Smooth muscle cell (in vitro differentiated cells): ENCODE measurements around the gene FOXRED2. TPM values are rescaled to one million over a fixed set of nuclear protein-coding genes. Genes with fewer than 3 reads are reported as not detected.

ENCODE experiments used
- DNase-seq: peaks from one replicate; lab custom pipeline; 2025; ENCODE audit not compliant: unreplicated experiment; lab: John Stamatoyannopoulos, UW
- H2AFZ ChIP-seq: fragments of 200-600 bp; sonication (generic); 2 replicates; pipeline ENCODE4 v1.6.0; 2016; ENCODE audit warnings: antibody characterized with exemption, low read depth, mild to moderate bottlenecking
- H3F3A ChIP-seq: fragments of 200-600 bp; sonication (generic); 2 replicates; pipeline ENCODE4 v1.6.0; 2017; ENCODE audit warnings: antibody characterized with exemption, low read depth
- H3K27ac ChIP-seq: fragments of 200-600 bp; sonication (generic); 2 replicates; pipeline ENCODE4 v1.5.1; 2016; ENCODE audit warnings: low read depth, mild to moderate bottlenecking
- H3K27me3 ChIP-seq: fragments of 200-600 bp; sonication (generic); 2 replicates; pipeline ENCODE4 v1.6.1; 2016; ENCODE audit warnings: low read depth, mild to moderate bottlenecking
- H3K36me3 ChIP-seq: fragments of 200-600 bp; sonication (generic); 2 replicates; pipeline ENCODE4 v1.5.1; 2016; ENCODE audit warnings: low read depth
- H3K4me1 ChIP-seq: fragments of 200-600 bp; sonication (generic); 2 replicates; pipeline ENCODE4 v1.5.1; 2016; ENCODE audit warnings: low read depth
- H3K4me2 ChIP-seq: fragments of 200-600 bp; sonication (generic); 2 replicates; pipeline ENCODE4 v1.6.0; 2016; ENCODE audit warnings: mild to moderate bottlenecking
- H3K4me3 ChIP-seq: fragments of 200-600 bp; sonication (generic); 2 replicates; pipeline ENCODE4 v1.5.1; 2016; ENCODE audit warnings: mild to moderate bottlenecking
- H3K79me2 ChIP-seq: fragments of 200-600 bp; sonication (generic); 2 replicates; pipeline ENCODE4 v1.6.0; 2016; ENCODE audit warnings: low read depth, mild to moderate bottlenecking
- H3K9ac ChIP-seq: fragments of 200-600 bp; sonication (generic); 2 replicates; pipeline ENCODE4 v1.6.0; 2016; ENCODE audit warnings: low read depth
- H3K9me3 ChIP-seq: fragments of 200-600 bp; sonication (generic); replicated peaks from 2 replicates; pipeline ENCODE4 v1.5.1; 2016; ENCODE audit warnings: low read depth
- H4K20me1 ChIP-seq: fragments of 200-600 bp; sonication (generic); 2 replicates; pipeline ENCODE4 v1.6.0; 2016; ENCODE audit warnings: low read depth
- WGBS: methylation state at CpG from one replicate; pipeline ENCODE4 v1.1.7; 2016; ENCODE audit warnings: low lambda C conversion rate; 5-methylcytosine and 5-hydroxymethylcytosine counted together
- polyA plus RNA-seq: library from polyadenylated mRNA; unstranded; fragments of >200 nt; fragmentation: Nextera tagmentation; extraction: Ambion mirVana; gene quantifications from 2 replicates; pipeline ENCODE4 v1.2.1, GENCODE V29; 2016
- total RNA-seq: library from RNA; depleted of rRNA; stranded (reverse); fragments of >200 nt; gene quantifications from 2 replicates; pipeline ENCODE4 v1.2.3, GENCODE V29; 2014
- TF ChIP-seq, protein P1 (sequence below): fragments of 200-600 bp; sonication (generic); IDR thresholded peaks from 2 replicates; pipeline ENCODE4 v1.5.1; 2017; ENCODE audit warnings: borderline replicate concordance, mild to moderate bottlenecking, antibody characterized with exemption; ENCODE audit not compliant: insufficient read depth, poor library complexity, severe bottlenecking

Gene FOXRED2
- total and polyA plus RNA-seq, 2 experiments from 2014 or later = 3.1 to 4.2 TPM

DNA sequence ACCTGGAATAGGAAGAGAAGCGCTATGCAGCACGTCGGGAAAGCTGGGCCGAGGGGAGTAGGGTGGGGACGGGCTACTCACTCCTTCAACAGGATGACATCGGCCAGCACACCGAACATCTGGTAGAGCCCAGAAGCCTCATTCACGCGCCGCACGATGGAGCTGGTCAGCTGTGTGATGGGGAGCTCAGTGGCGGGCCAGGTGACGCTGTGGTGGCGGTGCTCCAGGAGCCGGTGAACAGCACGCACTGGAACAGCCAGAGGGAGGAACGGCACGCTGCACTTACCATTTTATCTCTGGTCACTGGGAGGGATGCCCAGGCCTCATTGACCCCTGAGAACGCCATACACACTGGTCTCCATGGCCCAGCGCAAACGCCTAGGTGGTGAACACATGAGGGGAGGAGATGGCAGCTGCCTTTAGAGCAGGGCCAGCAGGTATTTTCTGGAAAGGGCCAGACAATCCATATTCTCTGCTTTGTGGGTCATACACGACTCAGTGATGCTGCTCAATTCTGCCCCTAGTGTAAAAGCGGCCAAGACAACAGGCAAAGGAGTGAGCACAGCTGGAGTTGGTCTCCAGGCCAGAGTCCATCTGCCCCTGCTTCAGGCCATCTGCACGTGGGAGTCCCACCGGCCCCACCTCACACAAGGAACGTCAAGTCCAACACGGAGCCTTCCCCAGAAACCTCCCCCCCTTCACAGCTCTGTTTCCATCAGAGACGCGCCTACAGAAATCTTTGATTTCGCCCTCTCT is 8.8 kb downstream of the FOXRED2 start:
- DNase-seq = no peak
- no peak overlapping the region for H3K9ac ChIP-seq
- no peak overlapping the region for H3K27ac ChIP-seq
- H3K4me3 ChIP-seq = no peak overlapping the region
- WGBS = 94% methylated on average over 30 of the region's 30 CpGs
- no peaks in the 10 kb centered on the region for H3K79me2 ChIP-seq
- no peaks in the 10 kb centered on the region for H4K20me1 ChIP-seq
- no peaks in the 10 kb centered on the region for H3F3A ChIP-seq
- H3K4me1 ChIP-seq = no peaks in the 10 kb centered on the region
- TF ChIP-seq, protein P1, sequence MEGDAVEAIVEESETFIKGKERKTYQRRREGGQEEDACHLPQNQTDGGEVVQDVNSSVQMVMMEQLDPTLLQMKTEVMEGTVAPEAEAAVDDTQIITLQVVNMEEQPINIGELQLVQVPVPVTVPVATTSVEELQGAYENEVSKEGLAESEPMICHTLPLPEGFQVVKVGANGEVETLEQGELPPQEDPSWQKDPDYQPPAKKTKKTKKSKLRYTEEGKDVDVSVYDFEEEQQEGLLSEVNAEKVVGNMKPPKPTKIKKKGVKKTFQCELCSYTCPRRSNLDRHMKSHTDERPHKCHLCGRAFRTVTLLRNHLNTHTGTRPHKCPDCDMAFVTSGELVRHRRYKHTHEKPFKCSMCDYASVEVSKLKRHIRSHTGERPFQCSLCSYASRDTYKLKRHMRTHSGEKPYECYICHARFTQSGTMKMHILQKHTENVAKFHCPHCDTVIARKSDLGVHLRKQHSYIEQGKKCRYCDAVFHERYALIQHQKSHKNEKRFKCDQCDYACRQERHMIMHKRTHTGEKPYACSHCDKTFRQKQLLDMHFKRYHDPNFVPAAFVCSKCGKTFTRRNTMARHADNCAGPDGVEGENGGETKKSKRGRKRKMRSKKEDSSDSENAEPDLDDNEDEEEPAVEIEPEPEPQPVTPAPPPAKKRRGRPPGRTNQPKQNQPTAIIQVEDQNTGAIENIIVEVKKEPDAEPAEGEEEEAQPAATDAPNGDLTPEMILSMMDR = no peak
- no peaks in the 10 kb centered on the region for H3K27me3 ChIP-seq
- H3K9me3 ChIP-seq = no peaks in the 10 kb centered on the region
- H2AFZ ChIP-seq = no peak overlapping the region
- H3K36me3 ChIP-seq = no peaks in the 10 kb centered on the region
- no peak overlapping the region for H3K4me2 ChIP-seq

DNA sequence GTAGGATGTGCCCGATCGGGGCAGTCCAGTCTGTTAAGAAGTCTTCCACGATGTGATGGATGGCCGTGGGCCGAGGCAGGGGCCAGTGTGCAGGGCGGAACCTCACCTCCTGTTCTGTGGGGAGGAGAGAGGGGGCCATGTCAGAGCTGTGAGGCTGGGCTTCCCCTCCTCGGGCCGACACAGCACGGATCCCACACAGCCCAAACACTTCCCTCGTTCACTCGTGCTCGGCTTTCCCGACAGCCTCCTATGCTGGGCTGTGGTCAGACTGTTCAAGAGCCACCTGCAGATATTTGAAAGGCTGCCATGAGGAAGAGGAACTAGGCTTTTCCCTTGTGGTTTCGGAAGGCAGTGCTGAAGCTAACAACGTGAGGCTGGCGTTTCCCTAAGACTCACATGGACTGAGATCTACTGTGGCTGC is 13.1 kb downstream of the FOXRED2 start:
- Histone ChIP-seq H3K4me3 (no peak overlapping the region), H3K4me2 (no peak overlapping the region), H3K79me2 (no peaks in the 10 kb centered on the region), H3F3A (no peaks in the 10 kb centered on the region), H4K20me1 (no peaks in the 10 kb centered on the region), H3K9ac (no peak overlapping the region), H3K27me3 (no peaks in the 10 kb centered on the region), H3K9me3 (no peaks in the 10 kb centered on the region), H3K4me1 (no peaks in the 10 kb centered on the region), H2AFZ (no peak overlapping the region), H3K36me3 (no peaks in the 10 kb centered on the region), H3K27ac (no peak overlapping the region)
- 96% methylated on average over 15 of the region's 16 CpGs for WGBS
- DNase-seq = no peak
- TF ChIP-seq, protein P1 = no peak

DNA sequence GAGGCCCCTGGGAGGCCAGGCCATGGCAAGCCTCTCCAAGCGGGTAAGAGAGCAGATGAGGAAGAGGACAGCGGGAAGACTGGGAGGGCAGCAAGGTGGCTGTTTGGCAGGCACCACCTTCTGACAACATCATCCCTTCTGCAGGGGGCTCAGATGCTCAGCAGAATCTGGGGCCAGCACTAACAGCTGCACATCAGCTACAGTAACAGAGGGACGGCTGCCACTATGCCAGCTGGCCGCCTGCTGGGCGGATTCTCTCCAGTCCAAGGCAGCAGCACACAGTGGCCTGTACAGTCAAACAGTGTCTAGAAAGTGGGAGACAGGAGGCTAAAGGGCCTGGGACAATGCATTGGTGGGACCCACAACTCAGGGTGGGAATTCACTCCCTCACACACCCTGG is 14.7 kb downstream of the FOXRED2 start:
- 93% methylated on average over 5 of the region's 5 CpGs for WGBS
- Histone ChIP-seq H3K4me1 (no peaks in the 10 kb centered on the region), H2AFZ (no peak overlapping the region)

More for the DNA sequence above, 14.7 kb downstream of the FOXRED2 start:
- Histone ChIP-seq H3K4me2 (no peak overlapping the region), H3K27me3 (no peaks in the 10 kb centered on the region), H3K79me2 (no peaks in the 10 kb centered on the region), H3K36me3 (no peaks in the 10 kb centered on the region), H3K9me3 (no peaks in the 10 kb centered on the region), H3F3A (no peaks in the 10 kb centered on the region), H3K4me3 (no peak overlapping the region), H3K9ac (no peak overlapping the region), H4K20me1 (no peaks in the 10 kb centered on the region), H3K27ac (no peak overlapping the region)
- TF ChIP-seq, protein P1 = no peak
- DNase-seq = no peak
